Measurements from ENCODE around the gene CPSF2. TPM values are rescaled to one million over a fixed set of nuclear protein-coding genes. Genes with fewer than 3 reads are reported as not detected.

The CPSF2 gene
- total RNA-seq, 1 donor from 2014 or later: 81.7 TPM

DNA sequence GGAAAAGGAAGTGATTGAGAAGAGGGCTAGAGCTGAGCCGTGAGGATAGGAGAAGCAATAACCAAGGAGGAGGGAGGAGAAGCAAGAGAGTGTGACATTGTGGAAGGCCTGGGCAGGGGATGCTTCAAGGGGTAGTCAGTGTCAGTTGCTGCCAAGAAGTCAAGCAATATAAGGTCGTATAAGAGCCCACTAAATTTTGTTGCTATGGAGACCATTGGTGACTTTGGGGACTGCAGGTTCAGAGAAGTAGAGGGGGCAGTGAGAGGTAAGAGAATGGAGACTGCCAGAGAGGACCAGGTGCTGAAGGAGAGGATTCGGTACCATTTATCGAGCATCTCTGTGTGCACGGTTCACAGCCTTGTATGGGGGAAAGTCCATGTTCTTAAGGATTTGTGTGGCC is 12.3 kb upstream of the CPSF2 start:
- Mint-ChIP-seq H3K36me3 (ENCODE audit: low read depth) (no peaks in the 10 kb centered on the region), H3K9me3 (no peaks in the 10 kb centered on the region), H3K27ac (ENCODE audit: unreplicated experiment) (no peak overlapping the region), H3K4me1 (peaks cover 31% of the 10 kb centered on the region), H3K4me3 (peak overlapping the region; percentile 13), H3K27me3 (ENCODE audit: low read depth) (peaks cover 2% of the 10 kb centered on the region)
- TF ChIP-seq, protein P1, sequence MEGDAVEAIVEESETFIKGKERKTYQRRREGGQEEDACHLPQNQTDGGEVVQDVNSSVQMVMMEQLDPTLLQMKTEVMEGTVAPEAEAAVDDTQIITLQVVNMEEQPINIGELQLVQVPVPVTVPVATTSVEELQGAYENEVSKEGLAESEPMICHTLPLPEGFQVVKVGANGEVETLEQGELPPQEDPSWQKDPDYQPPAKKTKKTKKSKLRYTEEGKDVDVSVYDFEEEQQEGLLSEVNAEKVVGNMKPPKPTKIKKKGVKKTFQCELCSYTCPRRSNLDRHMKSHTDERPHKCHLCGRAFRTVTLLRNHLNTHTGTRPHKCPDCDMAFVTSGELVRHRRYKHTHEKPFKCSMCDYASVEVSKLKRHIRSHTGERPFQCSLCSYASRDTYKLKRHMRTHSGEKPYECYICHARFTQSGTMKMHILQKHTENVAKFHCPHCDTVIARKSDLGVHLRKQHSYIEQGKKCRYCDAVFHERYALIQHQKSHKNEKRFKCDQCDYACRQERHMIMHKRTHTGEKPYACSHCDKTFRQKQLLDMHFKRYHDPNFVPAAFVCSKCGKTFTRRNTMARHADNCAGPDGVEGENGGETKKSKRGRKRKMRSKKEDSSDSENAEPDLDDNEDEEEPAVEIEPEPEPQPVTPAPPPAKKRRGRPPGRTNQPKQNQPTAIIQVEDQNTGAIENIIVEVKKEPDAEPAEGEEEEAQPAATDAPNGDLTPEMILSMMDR (conservative IDR thresholded peaks at IDR 0.05): no peak
- no peak for DNase-seq (ENCODE audit: low read depth, low spot score)

DNA sequence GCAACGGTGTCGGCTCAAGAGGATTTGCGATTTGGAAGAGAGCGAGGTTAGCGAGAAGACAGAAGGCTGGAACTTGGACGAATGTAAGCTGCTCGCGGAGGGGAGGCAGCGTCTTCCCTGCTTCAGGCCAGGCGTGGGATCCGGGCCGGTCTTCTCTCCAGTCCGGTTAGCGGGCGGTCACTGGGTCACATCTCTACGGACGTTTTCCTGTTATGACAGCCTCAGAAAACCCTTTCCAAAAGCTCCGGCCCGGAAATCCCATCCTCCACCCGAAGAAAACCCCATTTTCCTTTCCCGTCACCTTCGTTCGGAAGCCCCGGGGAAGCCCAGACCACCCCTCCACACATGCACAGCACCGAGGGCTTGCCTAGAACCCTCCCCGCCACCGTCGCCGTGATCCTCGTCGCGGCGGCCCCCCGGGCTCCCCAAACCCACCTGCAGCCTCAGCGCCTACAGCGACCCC is 531 bp upstream of the CPSF2 start:
- no peaks in the 10 kb centered on the region for H3K9me3 Mint-ChIP-seq
- peaks cover 25% of the 10 kb centered on the region for H3K4me1 Mint-ChIP-seq
- peak; percentile 5 for DNase-seq (ENCODE audit: low read depth, low spot score)
- H3K27me3 Mint-ChIP-seq (ENCODE audit: low read depth): no peaks in the 10 kb centered on the region
- peak overlapping the region; percentile 98 for H3K4me3 Mint-ChIP-seq
- TF ChIP-seq, protein P1 (conservative IDR thresholded peaks at IDR 0.05): no peak
- peak overlapping the region; percentile 100 for H3K27ac Mint-ChIP-seq (ENCODE audit: unreplicated experiment)
- H3K36me3 Mint-ChIP-seq (ENCODE audit: low read depth): peaks cover 3% of the 10 kb centered on the region

DNA sequence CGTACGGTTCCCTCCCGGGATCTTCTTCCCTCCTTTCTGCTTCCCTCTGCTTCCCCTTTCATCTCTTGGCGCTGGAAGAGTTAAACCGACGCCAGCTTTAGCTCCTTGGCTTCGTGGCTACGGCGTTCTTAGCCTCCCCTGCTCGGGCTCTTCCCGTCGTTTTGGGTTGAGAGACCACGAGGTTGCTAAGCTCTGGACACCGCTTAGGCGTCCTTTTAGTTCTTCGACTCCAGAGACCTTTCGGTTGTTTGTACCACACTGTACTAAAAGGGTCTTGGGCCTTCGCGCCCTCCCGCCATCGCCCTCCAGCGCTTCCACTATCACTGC is 545 bp downstream of the CPSF2 start:
- Mint-ChIP-seq H3K4me1 (peaks cover 25% of the 10 kb centered on the region), H3K9me3 (no peaks in the 10 kb centered on the region), H3K27ac (ENCODE audit: unreplicated experiment) (peak overlapping the region; percentile 99), H3K36me3 (ENCODE audit: low read depth) (peaks cover under 1% of the 10 kb centered on the region), H3K4me3 (peak overlapping the region; percentile 98), H3K27me3 (ENCODE audit: low read depth) (no peaks in the 10 kb centered on the region)
- DNase-seq (ENCODE audit: low read depth, low spot score): no peak
- TF ChIP-seq, protein P1 (conservative IDR thresholded peaks at IDR 0.05): no peak

DNA sequence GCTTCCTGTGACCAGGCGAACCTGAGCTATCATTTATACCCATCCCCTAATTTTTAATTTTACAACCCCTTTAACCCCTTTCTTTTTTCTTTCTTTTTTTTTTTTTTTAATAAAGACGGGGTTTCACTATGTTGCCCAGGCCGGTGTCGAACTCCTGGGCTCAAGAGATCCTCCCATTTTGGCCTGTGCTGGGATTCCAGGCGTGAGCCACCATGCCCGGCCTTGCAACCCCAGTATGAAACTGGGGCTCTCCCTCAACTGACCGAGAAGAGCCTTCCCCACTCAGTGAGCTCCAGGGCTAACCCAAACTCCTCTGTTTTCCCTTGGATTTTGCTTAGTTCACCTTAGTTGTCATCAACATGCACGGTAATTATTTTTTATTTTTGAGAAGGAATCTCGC is 992 bp downstream of the CPSF2 start:
- no peak for DNase-seq (ENCODE audit: low read depth, low spot score)

DNA sequence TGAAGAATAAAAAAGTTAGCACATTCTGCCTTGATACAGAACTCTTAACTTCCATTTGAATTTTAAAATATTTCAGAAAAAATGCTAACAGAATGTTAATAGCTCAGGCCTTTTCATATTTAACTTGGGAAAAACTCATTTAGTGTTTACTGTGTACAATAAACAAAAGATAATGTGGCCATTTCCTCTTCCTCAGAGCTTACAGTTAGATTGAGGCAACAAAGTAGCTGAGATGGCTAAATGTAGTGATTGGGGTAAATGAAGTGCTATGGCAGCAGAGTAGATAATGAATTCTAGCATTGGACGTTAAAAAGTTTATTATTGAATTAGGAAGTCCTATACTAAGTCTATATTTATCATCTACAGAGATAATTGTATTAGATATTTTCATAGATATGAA is 12.7 kb downstream of the CPSF2 start:
- no peak overlapping the region for H3K27ac Mint-ChIP-seq (ENCODE audit: unreplicated experiment)
- DNase-seq (ENCODE audit: low read depth, low spot score): no peak
- no peaks in the 10 kb centered on the region for H3K9me3 Mint-ChIP-seq
- no peaks in the 10 kb centered on the region for H3K27me3 Mint-ChIP-seq (ENCODE audit: low read depth)
- no peaks in the 10 kb centered on the region for H3K4me1 Mint-ChIP-seq
- H3K4me3 Mint-ChIP-seq: no peak overlapping the region
- TF ChIP-seq, protein P1 (conservative IDR thresholded peaks at IDR 0.05): no peak
- peaks cover 13% of the 10 kb centered on the region for H3K36me3 Mint-ChIP-seq (ENCODE audit: low read depth)

More for the DNA sequence above, 992 bp downstream of the CPSF2 start:
- H3K36me3 Mint-ChIP-seq (ENCODE audit: low read depth): peaks cover 3% of the 10 kb centered on the region
- TF ChIP-seq, protein P1 (conservative IDR thresholded peaks at IDR 0.05): no peak
- peak overlapping the region; percentile 99 for H3K27ac Mint-ChIP-seq (ENCODE audit: unreplicated experiment)
- H3K27me3 Mint-ChIP-seq (ENCODE audit: low read depth): no peaks in the 10 kb centered on the region
- peak overlapping the region; percentile 98 for H3K4me3 Mint-ChIP-seq
- H3K9me3 Mint-ChIP-seq: no peaks in the 10 kb centered on the region
- peaks cover 25% of the 10 kb centered on the region for H3K4me1 Mint-ChIP-seq

DNA sequence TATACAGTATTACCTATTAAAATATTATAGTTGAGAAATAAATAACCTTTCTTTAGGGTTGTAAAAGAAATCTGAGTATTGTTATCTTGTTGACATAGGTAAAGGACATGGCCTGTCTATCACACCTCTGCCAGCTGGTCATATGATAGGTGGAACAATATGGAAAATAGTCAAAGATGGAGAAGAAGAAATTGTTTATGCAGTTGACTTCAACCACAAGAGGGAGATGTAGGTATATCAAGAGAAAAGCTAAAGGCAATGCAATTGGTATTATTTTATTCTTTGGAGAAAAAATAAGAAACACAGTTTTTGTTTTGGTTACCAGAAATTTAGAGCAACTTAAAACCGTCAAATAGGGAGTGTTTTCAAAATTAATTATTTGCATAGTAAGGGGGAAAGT is 13.5 kb downstream of the CPSF2 start:
- peaks cover 13% of the 10 kb centered on the region for H3K36me3 Mint-ChIP-seq (ENCODE audit: low read depth)
- no peaks in the 10 kb centered on the region for H3K4me1 Mint-ChIP-seq
- no peak overlapping the region for H3K27ac Mint-ChIP-seq (ENCODE audit: unreplicated experiment)
- TF ChIP-seq, protein P1 (conservative IDR thresholded peaks at IDR 0.05): peak; percentile 71
- H3K4me3 Mint-ChIP-seq: no peak overlapping the region
- no peaks in the 10 kb centered on the region for H3K9me3 Mint-ChIP-seq
- no peaks in the 10 kb centered on the region for H3K27me3 Mint-ChIP-seq (ENCODE audit: low read depth)
- no peak for DNase-seq (ENCODE audit: low read depth, low spot score)

Measured in neural crest cell (in vitro differentiated cells).